Endothelial cell (in vitro differentiated cells): ENCODE data around the gene OR6K2. TPM values are rescaled to one million over a fixed set of nuclear protein-coding genes. Genes with fewer than 3 reads are reported as not detected.
A peak's percentile ranks its signal among the peaks of the same experiment; 100 is the strongest.

Source experiments
- DNase-seq: peaks from one replicate; pipeline ENCODE4 v3.0.0; 2021; ENCODE audit warnings: low spot score
- H3K27ac Mint-ChIP-seq: one replicate; pipeline ENCODE4 v1.8.0; 2021; ENCODE audit warnings: mixed read lengths, inconsistent platforms; ENCODE audit not compliant: unreplicated experiment
- H3K27me3 Mint-ChIP-seq: one replicate; pipeline ENCODE4 v1.8.0; 2021; ENCODE audit warnings: mild to moderate bottlenecking, moderate library complexity, mixed read lengths, inconsistent platforms; ENCODE audit not compliant: unreplicated experiment
- H3K36me3 Mint-ChIP-seq: one replicate; pipeline ENCODE4 v1.8.0; 2021; ENCODE audit warnings: mild to moderate bottlenecking, low read depth, mixed read lengths, inconsistent platforms; ENCODE audit not compliant: unreplicated experiment
- H3K4me1 Mint-ChIP-seq: one replicate; pipeline ENCODE4 v1.8.0; 2021; ENCODE audit warnings: mild to moderate bottlenecking, mixed read lengths, inconsistent platforms; ENCODE audit not compliant: unreplicated experiment
- H3K4me3 Mint-ChIP-seq: one replicate; pipeline ENCODE4 v1.8.0; 2021; ENCODE audit warnings: mild to moderate bottlenecking, mixed read lengths, inconsistent platforms; ENCODE audit not compliant: unreplicated experiment
- H3K9me3 Mint-ChIP-seq: one replicate; pipeline ENCODE4 v1.8.0; 2021; ENCODE audit warnings: mixed read lengths, inconsistent platforms; ENCODE audit not compliant: unreplicated experiment
- CTCF ChIP-seq: fragments of 200-600 bp; sonication (generic); IDR thresholded peaks from one replicate; pipeline ENCODE4 v1.5.0; 2021; ENCODE audit warnings: antibody characterized with exemption; ENCODE audit not compliant: unreplicated experiment
- total RNA-seq: library from RNA; stranded (reverse); fragmentation: NEBNext Ultra II Directional; extraction: Animal tissue kit (Norgen Biotek cat#: 25700); gene quantifications from one replicate; pipeline ENCODE4 v1.2.1, GENCODE V29; 2021; ENCODE audit not compliant: unreplicated experiment

Gene OR6K2
- total RNA-seq, 1 donor from 2014 or later, result not detected

GRCh38 chr1:158716335-158716734 is 15.9 kb upstream of the OR6K2 start:
- TF ChIP-seq CTCF, result no peak
- no peak for DNase-seq
- Mint-ChIP-seq H3K4me1 (peaks cover 25% of the 10 kb centered on the region), H3K9me3 (no peaks in the 10 kb centered on the region), H3K27me3 (no peaks in the 10 kb centered on the region), H3K27ac (no peak overlapping the region), H3K36me3 (no peaks in the 10 kb centered on the region), H3K4me3 (no peak overlapping the region)

GRCh38 chr1:158714754-158715153 is 14.3 kb upstream of the OR6K2 start:
- no peak overlapping the region for H3K4me3 Mint-ChIP-seq
- H3K36me3 Mint-ChIP-seq, result no peaks in the 10 kb centered on the region
- H3K9me3 Mint-ChIP-seq, result no peaks in the 10 kb centered on the region
- no peak overlapping the region for H3K27ac Mint-ChIP-seq
- DNase-seq, result no peak
- no peak for TF ChIP-seq CTCF
- H3K27me3 Mint-ChIP-seq, result no peaks in the 10 kb centered on the region
- H3K4me1 Mint-ChIP-seq, result peaks cover 18% of the 10 kb centered on the region

- Mint-ChIP-seq H3K4me3 (no peak overlapping the region), H3K27ac (no peak overlapping the region), H3K36me3 (no peaks in the 10 kb centered on the region), H3K4me1 (peaks cover 3% of the 10 kb centered on the region), H3K9me3 (no peaks in the 10 kb centered on the region), H3K27me3 (no peaks in the 10 kb centered on the region)
- DNase-seq, result no peak
- TF ChIP-seq CTCF, result no peak
Measured at GRCh38 chr1:158711098-158711497, 10.6 kb upstream of the OR6K2 start.

GRCh38 chr1:158706096-158706495 is 5.6 kb upstream of the OR6K2 start:
- DNase-seq, result no peak
- Mint-ChIP-seq H3K27ac (peak overlapping the region; percentile 62), H3K4me1 (no peaks in the 10 kb centered on the region), H3K36me3 (no peaks in the 10 kb centered on the region), H3K27me3 (no peaks in the 10 kb centered on the region), H3K4me3 (no peak overlapping the region), H3K9me3 (no peaks in the 10 kb centered on the region)
- TF ChIP-seq CTCF, result no peak

GRCh38 chr1:158694596-158694995 is 5.9 kb downstream of the OR6K2 start:
- Mint-ChIP-seq H3K27me3 (peaks cover 1% of the 10 kb centered on the region), H3K27ac (no peak overlapping the region), H3K9me3 (no peaks in the 10 kb centered on the region), H3K36me3 (no peaks in the 10 kb centered on the region), H3K4me3 (no peak overlapping the region), H3K4me1 (no peaks in the 10 kb centered on the region)
- TF ChIP-seq CTCF, result no peak
- no peak for DNase-seq
